NCI-H82 treated with DMSO at 0.1 percent for 48 hours (cell line): ENCODE data around the gene PNKP.

Source experiments
- DNase-seq: peaks from one replicate; lab custom pipeline; 2025; ENCODE audit not compliant: unreplicated experiment; lab: John Stamatoyannopoulos, UW

The PNKP gene

GRCh38 chr19:49876422-49877019 lies 9.1 kb upstream of the PNKP start:
- peak; percentile 98 for DNase-seq

DNA sequence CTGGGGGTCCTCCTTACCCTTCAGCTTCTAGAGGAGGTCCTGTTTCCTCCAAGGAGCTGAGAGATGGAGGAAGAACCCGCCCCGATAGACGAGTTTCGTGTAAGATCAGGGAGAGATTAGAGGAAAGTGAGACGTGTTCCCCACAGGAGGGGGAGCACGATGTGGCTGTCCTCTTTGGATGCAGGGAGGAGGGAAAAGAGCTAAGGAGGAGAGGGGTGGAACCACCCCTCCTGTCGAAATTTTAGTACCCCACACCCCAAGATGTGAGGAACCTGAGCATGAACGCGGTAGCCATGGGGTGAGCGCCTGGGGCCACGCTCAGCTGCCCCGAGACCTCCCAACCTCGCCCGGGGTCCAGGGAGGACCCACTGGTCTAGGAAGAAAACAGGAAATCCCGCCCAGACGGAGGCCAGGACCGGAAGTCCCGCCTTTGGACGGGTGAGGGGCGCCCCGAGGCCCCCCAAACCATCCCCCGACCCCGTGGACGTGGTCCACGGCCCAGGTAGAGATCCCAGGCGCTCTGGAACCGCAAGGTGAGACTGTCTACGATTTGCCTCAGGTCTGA lies 8.6 kb upstream of the PNKP start:
- peak; percentile 41 for DNase-seq

- DNase-seq, result no peak
Measured at GRCh38 chr19:49875177-49875576, 7.8 kb upstream of the PNKP start.

DNA sequence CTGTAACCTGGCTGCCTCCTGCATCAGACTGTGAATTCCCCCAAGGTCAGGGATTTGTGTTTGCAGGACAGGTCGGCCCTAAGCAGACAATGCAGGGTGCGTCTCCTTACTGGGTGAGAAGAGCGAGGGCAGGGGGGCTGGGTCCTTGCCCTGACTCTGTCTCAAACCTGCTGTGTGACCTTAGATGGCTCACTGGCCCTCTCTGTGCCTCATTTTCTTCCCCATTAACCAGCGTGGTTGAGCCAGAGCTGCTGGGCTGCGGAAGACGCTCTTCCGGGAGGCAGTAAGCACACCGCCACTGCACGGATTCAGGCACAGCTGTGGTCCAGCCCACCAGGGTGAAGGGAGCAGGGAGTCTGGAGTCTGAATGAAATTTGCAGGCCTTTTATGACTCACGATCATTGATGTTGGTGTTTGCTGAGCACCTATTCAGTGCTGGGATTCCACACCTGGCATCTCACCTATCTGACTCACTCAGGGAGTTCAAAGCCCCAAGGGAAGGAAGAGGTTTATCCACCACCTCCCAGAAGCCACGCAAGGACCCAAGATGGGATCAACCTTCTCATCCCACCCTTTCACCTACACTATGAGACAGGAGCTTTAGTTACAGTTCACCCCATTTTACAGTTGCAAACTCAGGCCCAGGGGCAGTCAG lies 7.3 kb upstream of the PNKP start:
- DNase-seq, result no peak

DNA sequence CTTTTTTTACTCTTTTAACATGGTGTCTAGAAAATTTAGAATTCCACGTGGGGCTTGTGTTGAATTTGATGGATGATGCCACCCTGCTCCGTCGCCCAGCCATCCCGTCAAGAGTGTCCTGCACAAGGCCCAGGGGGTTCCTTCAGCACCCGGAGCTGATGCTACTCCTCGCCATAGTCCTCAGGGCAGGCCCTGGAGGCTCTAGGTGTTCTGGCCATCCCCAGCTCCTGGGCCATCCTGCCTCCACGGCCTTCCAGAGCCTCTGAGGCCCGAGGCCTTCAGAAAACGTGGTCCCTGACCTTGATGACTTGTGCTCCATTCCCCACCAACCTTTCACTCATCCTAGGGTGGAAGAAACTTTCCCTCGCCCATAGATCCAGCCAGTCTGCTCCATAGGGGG lies 6.5 kb upstream of the PNKP start:
- no peak for DNase-seq

DNA sequence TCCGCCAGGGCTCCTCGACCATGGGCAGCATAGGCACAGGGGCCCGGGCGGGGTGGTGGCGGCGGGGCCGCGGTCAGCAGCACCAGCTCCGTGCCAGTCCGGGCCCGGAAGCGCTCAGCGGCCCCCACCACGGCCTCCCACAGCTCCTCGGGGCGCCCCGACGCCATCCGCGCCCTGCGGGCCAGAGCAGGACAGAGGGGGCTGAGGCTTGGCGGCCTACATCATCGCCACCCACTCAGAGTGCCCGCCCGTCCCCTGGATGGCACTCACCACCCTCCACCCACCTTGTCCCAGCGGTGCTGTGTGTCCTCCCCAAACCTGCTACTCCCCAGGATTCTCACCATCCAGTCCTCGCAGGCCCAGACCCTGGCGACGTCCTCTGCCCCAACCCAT lies 5.7 kb upstream of the PNKP start:
- DNase-seq, result no peak

- no peak for DNase-seq
Measured at GRCh38 chr19:49872245-49873128, 5.1 kb upstream of the PNKP start.

DNA sequence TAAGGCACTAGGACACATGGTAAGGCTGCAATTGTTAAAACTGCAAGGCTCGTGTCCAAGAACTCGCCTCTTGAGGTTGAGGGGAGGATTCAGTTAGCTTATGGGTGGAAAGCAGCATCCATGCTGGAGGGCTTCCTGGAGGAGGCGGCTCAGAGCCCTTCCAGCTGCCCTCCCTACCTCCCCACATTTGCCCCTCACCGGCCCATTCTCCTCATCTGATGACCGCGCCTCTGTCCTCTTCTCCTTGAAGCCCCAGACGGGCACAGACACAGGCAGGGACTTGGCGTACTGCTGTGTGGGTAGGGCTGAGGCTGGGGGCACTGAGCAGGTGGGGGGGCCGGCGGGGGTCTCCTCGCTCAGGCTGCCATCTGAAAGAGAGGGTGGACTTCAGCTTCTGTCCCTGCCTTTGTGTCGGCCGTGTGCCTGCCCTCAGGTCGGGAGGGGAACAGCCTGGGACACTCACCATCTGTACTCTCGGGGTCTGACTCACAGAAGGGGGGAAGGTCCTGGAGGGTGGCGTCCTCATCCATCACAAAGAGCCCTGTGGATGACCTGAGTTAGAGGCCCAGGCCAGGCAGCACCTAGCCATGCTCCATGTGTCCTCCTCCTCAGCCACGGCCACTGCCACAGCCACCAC lies 4.1 kb upstream of the PNKP start:
- DNase-seq, result no peak

GRCh38 chr19:49870309-49870901 lies 3.0 kb upstream of the PNKP start:
- DNase-seq, result no peak

DNA sequence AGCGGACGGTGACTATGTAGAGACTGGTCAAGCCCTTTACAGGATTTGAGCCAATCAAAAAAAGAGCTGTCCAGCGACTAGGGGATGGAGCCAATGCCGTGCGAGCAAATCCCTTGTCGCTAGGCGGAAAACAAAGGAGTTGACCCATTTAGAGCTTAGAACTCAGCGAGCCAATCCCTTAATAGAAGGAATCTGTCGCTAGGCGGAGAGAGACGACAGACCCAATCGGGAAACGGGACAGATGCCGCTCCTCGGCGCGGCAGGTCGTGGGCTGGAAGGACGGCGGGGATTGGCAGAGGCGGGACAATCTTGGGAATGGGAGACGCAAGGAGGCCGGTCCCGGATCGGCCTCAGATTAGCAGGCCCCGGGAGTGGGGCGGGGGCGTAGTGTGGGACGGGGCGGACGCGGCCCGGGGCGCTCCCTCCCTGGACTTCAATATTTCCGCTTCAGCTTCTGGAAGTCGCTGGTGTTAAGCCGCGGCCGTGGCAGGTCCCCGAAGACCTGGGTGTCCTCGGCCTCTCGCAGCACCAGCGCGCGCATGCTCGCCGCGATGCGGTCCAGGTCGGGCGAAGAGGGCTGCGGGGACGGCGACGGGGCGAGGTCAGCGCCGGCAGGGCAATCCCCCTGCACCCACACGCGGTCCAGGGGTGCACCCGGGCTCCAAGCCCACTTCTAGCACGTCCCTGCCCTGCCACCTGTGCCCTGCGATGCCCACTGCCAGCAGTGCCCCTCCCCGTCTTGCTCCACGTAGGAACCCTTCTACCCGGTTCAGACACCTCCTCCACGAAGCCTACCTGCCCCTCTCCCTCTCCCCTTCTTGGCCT lies 2.3 kb upstream of the PNKP start:
- DNase-seq, result peak; percentile 100

DNA sequence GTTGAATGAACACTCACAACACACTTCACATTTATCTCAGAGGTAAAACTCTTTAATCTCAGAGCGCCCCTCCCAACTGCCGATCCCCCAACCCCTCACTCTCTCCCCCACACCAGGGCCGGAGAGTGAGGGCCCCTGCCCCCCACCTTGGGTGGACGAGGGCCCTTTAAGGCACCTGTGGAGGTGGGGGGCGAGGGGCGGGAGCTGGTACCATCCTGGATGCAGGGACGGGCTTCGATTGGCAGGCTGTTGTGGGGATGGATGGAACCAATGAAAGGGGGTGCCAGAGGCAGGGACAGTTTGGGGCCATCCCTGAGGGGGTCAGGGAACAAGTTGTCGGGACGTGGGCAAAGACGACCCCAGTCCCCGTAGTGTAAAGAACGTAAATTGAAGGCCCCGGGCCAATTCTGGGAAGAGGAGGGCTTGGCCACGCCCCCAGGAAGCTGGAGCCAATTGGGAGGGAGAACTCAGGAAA lies 1.7 kb upstream of the PNKP start:
- no peak for DNase-seq

DNA sequence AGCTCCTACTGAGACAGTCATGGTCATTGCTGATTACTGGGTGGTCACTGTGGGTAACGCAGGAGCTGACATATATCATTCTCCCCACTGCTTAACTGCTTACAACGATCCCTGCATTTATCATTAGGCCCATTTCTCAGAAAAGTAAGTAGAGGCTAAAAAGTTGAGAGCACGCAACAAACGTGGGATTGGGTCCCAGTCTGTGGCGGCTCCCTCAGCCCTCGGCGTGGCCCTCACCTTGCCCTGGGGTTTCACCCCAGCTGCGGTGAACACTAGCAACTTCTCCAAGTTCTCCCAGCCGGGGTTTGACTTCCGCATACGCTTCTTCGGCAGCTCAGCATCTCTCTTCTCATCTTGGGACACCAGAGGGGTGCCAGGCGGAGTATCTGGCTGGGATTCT lies 2.5 kb downstream of the PNKP start:
- no peak for DNase-seq

GRCh38 chr19:49863935-49864320 lies 3.4 kb downstream of the PNKP start:
- no peak for DNase-seq

DNA sequence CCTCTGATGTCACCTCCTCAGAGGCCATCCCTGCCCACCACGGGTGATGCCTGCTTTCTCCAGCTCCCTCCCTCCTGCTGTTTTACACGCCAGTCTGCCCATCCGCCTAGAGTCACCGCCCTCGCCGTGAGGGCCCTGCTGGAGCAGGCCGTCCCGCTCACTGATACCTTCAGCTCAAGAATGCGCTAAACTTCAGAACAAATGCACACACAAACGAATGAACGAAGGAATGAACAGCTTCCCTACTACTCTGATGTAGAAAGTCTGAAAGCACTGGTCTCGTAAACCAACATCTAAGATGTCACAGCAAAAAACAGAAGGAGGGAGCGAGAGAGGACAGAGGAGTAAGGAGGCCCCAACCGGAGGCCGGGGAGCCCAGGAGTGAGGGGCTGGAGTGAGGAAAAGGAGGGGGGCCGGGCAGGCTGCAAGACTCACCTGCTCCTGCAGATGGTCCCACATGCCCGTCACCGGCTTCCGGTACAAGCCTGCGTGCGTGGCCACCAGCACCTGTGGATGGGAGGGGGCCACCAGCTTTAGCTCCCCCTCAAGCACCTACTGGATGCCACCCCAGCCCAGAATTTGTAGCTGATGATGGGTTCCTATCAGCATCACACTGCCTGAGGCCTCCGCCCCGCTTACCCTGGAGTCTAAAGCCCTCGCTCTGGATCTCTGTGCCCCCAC lies 4.0 kb downstream of the PNKP start:
- no peak for DNase-seq

DNA sequence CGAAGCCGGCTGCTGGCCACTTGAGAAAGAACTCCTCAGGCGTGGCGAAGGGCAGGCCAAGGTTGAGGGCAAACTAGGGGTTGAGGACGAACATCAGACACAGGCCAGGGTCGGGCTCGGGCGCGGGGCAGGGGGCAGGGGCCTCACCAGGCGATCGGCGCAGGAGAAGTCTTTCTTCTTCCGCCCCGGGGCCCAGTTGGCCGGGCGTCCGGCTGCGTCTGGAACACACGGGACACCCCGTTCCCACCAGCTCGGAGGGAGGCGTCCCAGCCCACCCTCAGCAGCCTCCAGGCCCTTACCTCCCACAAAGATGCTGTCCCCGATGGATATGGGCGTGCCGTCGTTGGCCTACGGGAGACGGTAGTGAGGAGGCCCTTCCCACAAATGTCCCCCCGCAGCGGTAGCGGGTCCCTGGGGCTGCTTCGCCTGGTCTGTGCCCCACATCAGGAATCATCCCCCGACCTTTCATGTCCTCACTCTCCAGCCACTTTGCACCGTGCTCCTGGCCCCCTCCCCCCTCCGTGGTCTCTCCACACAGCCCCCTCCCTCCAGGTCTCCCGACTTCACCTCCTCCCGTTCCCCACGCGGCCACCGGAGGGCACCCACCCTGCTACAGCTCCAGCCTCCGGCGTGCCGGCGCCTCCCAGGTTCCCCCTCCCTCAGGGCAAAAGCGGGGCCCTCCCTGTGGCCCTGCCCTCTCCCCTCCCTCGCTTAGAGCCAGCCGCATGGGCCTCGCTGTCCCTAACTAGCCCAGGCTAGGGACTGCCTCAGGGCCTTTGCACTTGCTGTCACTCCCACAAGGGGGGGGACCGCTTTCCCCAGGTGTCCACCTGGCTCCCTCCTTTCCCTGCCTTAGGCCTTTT lies 4.8 kb downstream of the PNKP start:
- no peak for DNase-seq

DNA sequence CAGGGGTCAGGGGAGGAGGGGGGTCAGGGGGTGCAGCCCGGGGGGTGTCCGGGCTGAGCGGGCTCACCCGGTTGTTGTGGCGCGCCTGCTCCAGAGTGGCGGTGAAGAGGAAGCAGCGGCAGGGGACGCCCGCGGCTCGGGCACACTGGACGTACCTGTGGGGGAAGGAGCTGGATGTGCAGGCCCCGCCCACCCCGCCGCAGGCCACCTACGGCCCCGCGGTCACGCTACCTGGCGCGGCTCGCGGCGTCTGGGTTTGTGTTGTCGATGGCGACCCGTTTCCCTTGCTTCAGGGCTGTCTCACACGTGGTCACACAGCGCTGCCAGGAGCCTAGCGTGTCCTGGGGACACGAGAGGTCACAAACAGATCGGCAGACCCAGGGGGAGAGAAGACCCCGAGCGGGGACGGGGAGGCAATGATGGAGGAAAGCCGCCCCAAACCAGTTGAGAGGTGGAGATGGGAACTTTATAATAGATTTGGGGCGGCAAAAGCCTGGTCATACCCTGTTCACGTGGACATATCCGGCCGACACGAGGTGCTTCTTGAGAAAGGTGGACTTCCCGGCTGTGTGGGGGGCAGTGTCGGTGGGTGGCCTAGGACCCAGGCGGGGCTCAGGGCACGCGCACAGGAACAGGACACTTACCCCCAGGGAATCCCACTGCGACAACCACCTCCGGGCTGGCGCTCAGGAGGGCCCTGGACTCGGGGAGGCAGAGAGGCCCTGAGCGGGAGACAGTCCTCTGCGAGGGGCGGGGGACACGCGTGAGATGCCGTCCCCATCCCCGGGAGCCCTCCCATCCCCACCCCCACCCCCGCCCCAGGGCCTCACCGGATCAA lies 5.6 kb downstream of the PNKP start:
- no peak for DNase-seq

DNA sequence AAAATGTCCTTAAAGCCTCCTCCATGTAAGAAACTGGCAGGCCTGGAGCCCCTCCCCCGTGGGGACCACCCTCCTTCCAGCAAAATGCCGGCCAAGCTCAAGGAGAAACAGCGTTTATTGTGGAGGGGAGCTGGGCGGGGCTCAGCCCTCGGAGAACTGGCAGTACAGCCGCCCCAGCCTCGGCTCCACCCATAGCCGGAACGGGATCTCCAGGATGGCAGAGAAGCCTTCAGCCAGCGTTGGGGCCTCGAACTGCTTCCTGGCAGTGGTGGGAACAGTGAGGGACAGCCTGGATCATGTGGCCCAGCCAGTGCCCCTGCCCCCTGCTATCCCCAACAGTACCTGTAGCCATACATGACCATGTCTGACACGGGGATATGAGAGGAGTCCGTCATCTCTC lies 6.3 kb downstream of the PNKP start:
- DNase-seq, result no peak
